Adrenal gland (tissue), 12 donors: ENCODE measurements around the gene ABTB2. TPM values are rescaled to one million over a fixed set of nuclear protein-coding genes. Genes with fewer than 3 reads are reported as not detected.

Experiments
- DNase-seq, 7 donors: peaks; one replicate each; pipeline ENCODE4 v3.0.0-alpha.2; 2019 to 2020
- H3K27ac ChIP-seq, 5 donors: fragments of 200-600 bp; sonication (generic) in 4 of 5; 1 replicate in 3 of 5; 2 replicates in 2 of 5; pipeline versions ENCODE4 v1.5.1 to v1.8.0; 2016 to 2020; ENCODE audit warnings: mild to moderate bottlenecking in 1 of 5
- H3K27me3 ChIP-seq: fragments of 200-600 bp; 2 replicates; pipeline ENCODE4 v1.8.0; 2021
- H3K36me3 ChIP-seq, 2 donors: fragments of 200-600 bp; replicated peaks in 1 of 2; 1 replicate in 1 of 2; 2 replicates in 1 of 2; pipeline versions ENCODE4 v1.5.1 to v1.8.0; 2018 to 2022
- H3K4me1 ChIP-seq, 2 donors: fragments of 200-600 bp; replicated peaks in 1 of 2; 1 replicate in 1 of 2; 2 replicates in 1 of 2; pipeline versions ENCODE4 v1.5.1 to v1.8.0; 2018 to 2021
- H3K4me3 ChIP-seq, 4 donors: fragments of 200-600 bp; sonication (generic) in 3 of 4; one replicate each; pipeline ENCODE4 v1.5.1; 2016 to 2018
- H3K9me3 ChIP-seq, 3 donors: fragments of 200-600 bp; sonication (generic) in 1 of 3; replicated peaks in 1 of 3; 1 replicate in 2 of 3; 2 replicates in 1 of 3; pipeline versions ENCODE4 v1.5.1 to v1.8.0; 2016 to 2021
- CTCF ChIP-seq, 6 experiments: fragments of 450-650 bp in 4 of 6; fragments of 200-600 bp in 2 of 6; sonication (generic) in 1 of 6; IDR thresholded peaks; 1 replicate in 5 of 6; 2 replicates in 1 of 6; pipeline versions ENCODE4 v1.5.1 to v1.8.0; 2016 to 2021; ENCODE audit warnings: antibody characterized with exemption in 6 of 6, mild to moderate bottlenecking in 2 of 6, moderate library complexity in 1 of 6
- POLR2A ChIP-seq, 2 donors: fragments of 450-650 bp; IDR thresholded peaks; one replicate each; pipeline ENCODE4 v1.6.1; 2017; ENCODE audit warnings: antibody characterized with exemption in 2 of 2, mild to moderate bottlenecking in 2 of 2, moderate library complexity in 1 of 2
- WGBS, 4 donors: extraction: QIAGEN DNeasy Blood & Tissue Kit in 2 of 4; methylation state at CpG; one replicate each; pipeline versions ENCODE4 v1.1.5 to v1.1.7; 2013 to 2017; 5-methylcytosine and 5-hydroxymethylcytosine counted together
- intact Hi-C, 2 donors: fragments of 100-400 bp; cut with DNase I; formaldehyde crosslinking; loops; one replicate each; pipeline versions ENCODE4 v1.14.1 to v1.15.0; 2022 to 2023
- polyA plus RNA-seq, 3 donors: library from polyadenylated mRNA; stranded (reverse); fragments of 200-250 nt in 2 of 3; fragments of 350-450 nt in 1 of 3; fragmentation: Illumina TruSeq in 1 of 3; extraction: RNeasy Lipid Tissue Mini Kit (QIAGEN cat#74804) in 1 of 3; gene quantifications; one replicate each; pipeline ENCODE4 v1.2.3, GENCODE V29; 2013 to 2014
- total RNA-seq, 9 donors: library from RNA; depleted of rRNA in 4 of 9; stranded (reverse); fragments of >200 nt in 4 of 9; fragments of 120-200 nt in 1 of 9; fragmentation: NEBNext Ultra II Directional in 1 of 9; extraction: Animal tissue kit (Norgen Biotek cat#: 25700) in 1 of 9; gene quantifications; one replicate each; pipeline versions ENCODE4 v1.1.0 to v1.2.4, GENCODE V29; 2013 to 2023
- donor health status: healthy with polysubstance abuse.
- donor health status: Bipolar disorder and iron deficiency.
- donor health status: DM: yes; HTN: yes; CAD: no.
- donor health status: DM: no; HTN: no; CAD: no.
- donor health status: DM: no; HTN: no; CAD: no.
- donor health status: DM: yes; HTN: yes; CAD: no.

Gene ABTB2
- total and polyA plus RNA-seq, 12 donors: 1.9 to 32.3 (median 6.1) TPM

- H3K9me3 ChIP-seq: no peaks in the 10 kb centered on the region
- H3K27me3 ChIP-seq: no peaks in the 10 kb centered on the region
- no peak overlapping the region for H3K27ac ChIP-seq
- no peak overlapping the region for H3K4me3 ChIP-seq
- peaks cover 9 to 13% of the 10 kb centered on the region in 2 donors for H3K4me1 ChIP-seq
- 88 to 93% (median 91%) methylated on average over 5 of the region's 5 CpGs for WGBS, 4 donors
- no peak for DNase-seq
- TF ChIP-seq CTCF (IDR thresholded peaks at IDR 0.05): no peak
- intact Hi-C loops: loop anchor here in 1 of 2 donors (10.0 kb wide), 1 partner anchor 115 kb away; the partner anchor contains the start of gene ABTB2
- no peaks in the 10 kb centered on the region for H3K36me3 ChIP-seq
These were observed 118.2 kb downstream of the ABTB2 start for GRCh38 chr11:34239465-34240149.

DNA sequence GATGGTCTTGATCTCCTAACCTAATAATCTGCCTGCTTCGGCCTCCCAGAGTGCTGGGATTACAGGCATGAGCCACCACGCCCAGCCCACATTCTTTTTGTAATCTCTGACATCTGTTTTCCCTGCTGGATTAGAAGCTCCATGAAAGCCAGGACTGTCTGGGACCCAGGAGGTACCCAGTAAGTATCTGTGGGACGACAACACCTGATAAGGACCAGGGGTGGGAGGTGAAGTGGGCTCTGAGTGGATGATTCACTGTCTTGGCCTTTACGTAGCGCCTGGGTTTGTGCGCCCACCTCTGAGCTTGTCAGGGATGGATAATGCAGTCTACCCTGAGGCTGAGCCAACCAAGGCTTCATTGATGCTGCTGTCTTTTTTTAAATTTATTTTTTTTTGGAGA, 118.8 kb downstream of the ABTB2 start:
- H3K9me3 ChIP-seq: no peaks in the 10 kb centered on the region
- no peak for DNase-seq
- no peaks in the 10 kb centered on the region for H3K27me3 ChIP-seq
- no peak overlapping the region for H3K27ac ChIP-seq
- WGBS, 4 donors: 76 to 84% (median 77%) methylated on average over 6 of the region's 6 CpGs
- peaks cover 2 to 8% of the 10 kb centered on the region in 2 donors for H3K4me1 ChIP-seq
- intact Hi-C loops: no loop called here
- no peak overlapping the region for H3K4me3 ChIP-seq
- H3K36me3 ChIP-seq: no peaks in the 10 kb centered on the region
- TF ChIP-seq CTCF (IDR thresholded peaks at IDR 0.05) (no peak), POLR2A (IDR thresholded peaks at IDR 0.05) (no peak)

GRCh38 chr11:34238533-34238932, 119.3 kb downstream of the ABTB2 start:
- Histone ChIP-seq H3K27me3 (no peaks in the 10 kb centered on the region), H3K9me3 (no peaks in the 10 kb centered on the region), H3K4me1 (peaks cover 0 to 3% of the 10 kb centered on the region in 2 donors), H3K36me3 (no peaks in the 10 kb centered on the region), H3K27ac (no peak overlapping the region), H3K4me3 (no peak overlapping the region)
- intact Hi-C loops: no loop called here
- TF ChIP-seq POLR2A (IDR thresholded peaks at IDR 0.05) (no peak), CTCF (IDR thresholded peaks at IDR 0.05) (no peak)
- 63 to 79% (median 73%) methylated on average over 10 to 11 of the region's 11 CpGs for WGBS, 4 donors
- no peak for DNase-seq

DNA sequence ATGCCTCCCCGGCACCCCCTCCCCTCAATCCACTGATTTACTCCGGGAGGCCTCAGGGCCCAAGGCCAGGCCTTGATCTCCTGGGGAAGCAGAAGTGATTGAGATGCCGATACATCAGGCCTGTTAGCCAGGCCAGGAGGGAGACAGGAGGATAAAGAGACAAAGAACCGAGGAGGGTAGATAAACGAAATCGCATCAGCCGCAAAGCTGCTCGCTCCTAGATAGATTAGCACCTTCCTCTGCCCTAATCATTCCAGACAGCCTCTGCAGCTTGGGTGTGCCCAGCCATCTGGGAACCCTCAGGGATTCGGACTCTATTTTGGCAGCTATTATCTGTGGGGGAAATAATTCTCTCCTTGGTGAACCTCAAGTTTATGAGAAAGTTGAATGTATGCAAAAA, 121.2 kb downstream of the ABTB2 start:
- 70 to 88% (median 82%) methylated on average over 9 of the region's 9 CpGs for WGBS, 4 donors

More for the DNA sequence above, 121.2 kb downstream of the ABTB2 start:
- DNase-seq: no peak
- Histone ChIP-seq H3K4me1 (no peaks in the 10 kb centered on the region), H3K27me3 (no peaks in the 10 kb centered on the region), H3K36me3 (no peaks in the 10 kb centered on the region), H3K9me3 (no peaks in the 10 kb centered on the region), H3K27ac (no peak overlapping the region), H3K4me3 (no peak overlapping the region)
- no peak for TF ChIP-seq POLR2A (IDR thresholded peaks at IDR 0.05)
- no peak for TF ChIP-seq CTCF (IDR thresholded peaks at IDR 0.05)
- intact Hi-C loops: no loop called here
